Kasumi-1 (cell line): Measurements from ENCODE around the gene C19orf38.
"Not testable (repeated sequence)": the region's sequence is repeated elsewhere in the genome, so short reads cannot be mapped to it uniquely, and the experiment has no call there.

ENCODE experiments used
- DNase-seq, 2 experiments: peaks; one replicate each; lab custom pipeline; 2025; lab: John Stamatoyannopoulos, UW

Gene C19orf38

GRCh38 chr19:10823690-10824089, 24.5 kb upstream of the C19orf38 start:
- DNase-seq, result no peak

GRCh38 chr19:10826231-10826630, 22.0 kb upstream of the C19orf38 start:
- DNase-seq, result no peak

- no peak for DNase-seq
These were observed 21.4 kb upstream of the C19orf38 start for GRCh38 chr19:10826846-10827245.

GRCh38 chr19:10828981-10829821, 19.0 kb upstream of the C19orf38 start:
- DNase-seq, result peak; percentile 22 to 35

- DNase-seq, result no peak
These were observed 18.2 kb upstream of the C19orf38 start for GRCh38 chr19:10829967-10830366.

- no peak for DNase-seq
These were observed 17.8 kb upstream of the C19orf38 start for GRCh38 chr19:10830370-10830769.

GRCh38 chr19:10830931-10831779, 17.1 kb upstream of the C19orf38 start:
- no peak for DNase-seq

- DNase-seq, result no peak
These were observed 16.0 kb upstream of the C19orf38 start for GRCh38 chr19:10831987-10832938.

- DNase-seq, result no peak
These were observed 15.3 kb upstream of the C19orf38 start for GRCh38 chr19:10832939-10833296.

- DNase-seq, result no peak
These were observed 13.0 kb upstream of the C19orf38 start for GRCh38 chr19:10835089-10835753.

GRCh38 chr19:10835754-10836478, 12.3 kb upstream of the C19orf38 start, which contains the start of gene TMED1:
Gene TMED1 (minus strand): TSS chr19:10836212. CDS start chr19:10836191, 21 bp downstream.
- DNase-seq, result peak; percentile 99

- DNase-seq, result peak; percentile 86 to 88
These were observed 11.5 kb upstream of the C19orf38 start for GRCh38 chr19:10836479-10837330.

- not testable (repeated sequence) for DNase-seq
These were observed 10.6 kb upstream of the C19orf38 start for GRCh38 chr19:10837649-10838048.

GRCh38 chr19:10838377-10838776, 9.8 kb upstream of the C19orf38 start:
- DNase-seq, result no peak

- no peak for DNase-seq
These were observed 8.8 kb upstream of the C19orf38 start for GRCh38 chr19:10839114-10840050.

GRCh38 chr19:10842788-10843187, 5.4 kb upstream of the C19orf38 start:
- no peak for DNase-seq

GRCh38 chr19:10846500-10847202, 1.6 kb upstream of the C19orf38 start:
- DNase-seq, result no peak

- DNase-seq, result no peak
These were observed 2.4 kb downstream of the C19orf38 start for GRCh38 chr19:10850631-10851030.
